Esophagus muscularis mucosa (tissue), 4 donors: ENCODE results near the gene LRRC41. TPM values are rescaled to one million over a fixed set of nuclear protein-coding genes. Genes with fewer than 3 reads are reported as not detected.

Experiments used
- DNase-seq: peaks from one replicate; pipeline ENCODE4 v3.0.0-alpha.2; 2017; ENCODE audit errors: extremely low spot score
- H3K27ac ChIP-seq, 4 donors: fragments of 200-600 bp; sonication (generic); replicated peaks in 1 of 4; 1 replicate in 3 of 4; 2 replicates in 1 of 4; pipeline ENCODE4 v1.5.1; 2016 to 2019; ENCODE audit warnings: mild to moderate bottlenecking in 1 of 4
- H3K27me3 ChIP-seq, 4 donors: fragments of 200-600 bp; sonication (generic); one replicate each; pipeline versions ENCODE4 v1.5.1 to v1.6.0; 2016 to 2019
- H3K36me3 ChIP-seq, 4 donors: fragments of 200-600 bp; sonication (generic); one replicate each; pipeline ENCODE4 v1.5.1; 2016 to 2019
- H3K4me1 ChIP-seq, 4 donors: fragments of 200-600 bp; sonication (generic); one replicate each; pipeline ENCODE4 v1.5.1; 2016 to 2019
- H3K4me3 ChIP-seq, 4 donors: fragments of 200-600 bp; sonication (generic); 1 replicate in 2 of 4; 2 replicates in 2 of 4; pipeline ENCODE4 v1.5.1; 2016 to 2019; ENCODE audit warnings: mild to moderate bottlenecking in 4 of 4, moderate library complexity in 1 of 4
- H3K9me3 ChIP-seq, 4 donors: fragments of 200-600 bp; sonication (generic); 1 replicate in 3 of 4; 2 replicates in 1 of 4; pipeline ENCODE4 v1.5.1; 2016 to 2019
- EP300 ChIP-seq: sonication (generic); formaldehyde crosslinking; IDR thresholded peaks from one replicate; pipeline ENCODE4 v1.6.1; 2017; ENCODE audit warnings: antibody characterized with exemption
- POLR2A ChIP-seq: fragments of 450-650 bp; IDR thresholded peaks from one replicate; pipeline ENCODE4 v1.6.1; 2017; ENCODE audit warnings: antibody characterized with exemption, moderate library complexity, mild to moderate bottlenecking, low read depth
- POLR2AphosphoS5 ChIP-seq, 2 donors: sonication (generic); formaldehyde crosslinking; IDR thresholded peaks; one replicate each; pipeline ENCODE4 v1.6.1; 2017; ENCODE audit warnings: antibody characterized with exemption in 2 of 2
- WGBS: methylation state at CpG from one replicate; pipeline ENCODE4 v1.1.5; 2018; 5-methylcytosine and 5-hydroxymethylcytosine counted together
- intact Hi-C: fragments of 100-400 bp; cut with DNase I; formaldehyde crosslinking; loops from one replicate; pipeline ENCODE4 v1.15.1; 2023
- total RNA-seq, 4 donors: library from RNA; depleted of rRNA; stranded (reverse); fragments of >200 nt; gene quantifications; one replicate each; pipeline versions ENCODE4 v1.1.0 to v1.2.1, GENCODE V29; 2016
- TF ChIP-seq, protein P1 (sequence below), 3 experiments: fragments of 200-600 bp in 2 of 3; fragments of 450-650 bp in 1 of 3; sonication (generic) in 2 of 3; IDR thresholded peaks; one replicate each; pipeline ENCODE4 v1.5.1; 2017 to 2019; ENCODE audit warnings: antibody characterized with exemption in 3 of 3, mild to moderate bottlenecking in 2 of 3, moderate library complexity in 1 of 3

The LRRC41 gene
- total RNA-seq, 4 donors from 2014 or later: 59.0 to 81.1 (median 75.8) TPM

DNA sequence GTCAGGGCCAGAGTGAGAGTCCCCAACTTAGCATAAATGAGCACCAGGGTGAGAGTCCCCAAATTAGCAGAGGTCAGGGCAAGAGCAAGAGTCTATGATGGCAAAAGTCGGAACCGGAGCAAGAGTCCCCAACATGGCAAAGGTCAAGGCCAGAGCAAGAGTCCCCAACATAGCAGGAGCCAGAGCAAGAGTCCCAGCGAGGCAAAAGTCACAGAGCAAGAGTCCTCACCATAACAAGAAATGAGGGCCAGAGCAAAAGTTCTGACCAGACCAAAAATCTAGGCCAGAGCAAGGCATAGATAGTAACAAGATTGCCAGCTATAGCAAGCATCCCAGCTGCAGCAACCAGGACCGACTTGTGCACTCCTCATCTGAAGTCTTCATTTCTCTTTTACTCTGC lies 40.3 kb upstream of the LRRC41 start:
- H3K36me3 ChIP-seq: peaks cover 15 to 49% (median 45%) of the 10 kb centered on the region in 4 donors
- intact Hi-C loops: no loop called here
- H3K27me3 ChIP-seq: peaks cover 0 to 7% (median 0%) of the 10 kb centered on the region in 4 donors
- no peaks in the 10 kb centered on the region for H3K9me3 ChIP-seq
- no peak overlapping the region for H3K27ac ChIP-seq
- no peak for DNase-seq
- H3K4me3 ChIP-seq: no peak overlapping the region
- H3K4me1 ChIP-seq: peaks cover 10 to 29% (median 20%) of the 10 kb centered on the region in 4 donors
- TF ChIP-seq EP300 (no peak), POLR2A (no peak)
- WGBS: 93% methylated on average over 4 of the region's 4 CpGs

DNA sequence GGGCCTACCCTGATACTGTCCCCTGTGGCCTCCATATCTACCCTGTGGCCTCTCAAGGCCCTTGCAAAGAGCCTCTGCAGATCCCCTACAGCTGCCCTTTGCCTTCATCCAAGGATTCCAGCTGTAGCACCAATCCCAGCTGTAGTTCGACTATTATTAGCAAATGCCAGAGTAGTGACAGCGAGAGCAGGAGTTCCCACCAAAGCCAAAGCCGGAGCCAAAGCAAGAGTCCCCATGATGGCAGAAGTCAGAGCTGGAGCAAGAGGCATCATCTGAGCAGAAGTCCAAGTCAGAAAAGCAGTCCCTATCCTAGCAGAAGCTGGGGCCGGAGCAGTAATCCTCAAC lies 39.9 kb upstream of the LRRC41 start:
- Histone ChIP-seq H3K27ac (peak overlapping the region in 1 of 4 donors; percentile 5), H3K4me3 (no peak overlapping the region), H3K27me3 (peaks cover 0 to 7% (median 0%) of the 10 kb centered on the region in 4 donors), H3K4me1 (peaks cover 10 to 29% (median 20%) of the 10 kb centered on the region in 4 donors), H3K9me3 (no peaks in the 10 kb centered on the region), H3K36me3 (peaks cover 15 to 49% (median 45%) of the 10 kb centered on the region in 4 donors)
- no peak for TF ChIP-seq POLR2A
- TF ChIP-seq POLR2AphosphoS5 (IDR thresholded peaks at IDR 0.05): no peak
- TF ChIP-seq, protein P1, sequence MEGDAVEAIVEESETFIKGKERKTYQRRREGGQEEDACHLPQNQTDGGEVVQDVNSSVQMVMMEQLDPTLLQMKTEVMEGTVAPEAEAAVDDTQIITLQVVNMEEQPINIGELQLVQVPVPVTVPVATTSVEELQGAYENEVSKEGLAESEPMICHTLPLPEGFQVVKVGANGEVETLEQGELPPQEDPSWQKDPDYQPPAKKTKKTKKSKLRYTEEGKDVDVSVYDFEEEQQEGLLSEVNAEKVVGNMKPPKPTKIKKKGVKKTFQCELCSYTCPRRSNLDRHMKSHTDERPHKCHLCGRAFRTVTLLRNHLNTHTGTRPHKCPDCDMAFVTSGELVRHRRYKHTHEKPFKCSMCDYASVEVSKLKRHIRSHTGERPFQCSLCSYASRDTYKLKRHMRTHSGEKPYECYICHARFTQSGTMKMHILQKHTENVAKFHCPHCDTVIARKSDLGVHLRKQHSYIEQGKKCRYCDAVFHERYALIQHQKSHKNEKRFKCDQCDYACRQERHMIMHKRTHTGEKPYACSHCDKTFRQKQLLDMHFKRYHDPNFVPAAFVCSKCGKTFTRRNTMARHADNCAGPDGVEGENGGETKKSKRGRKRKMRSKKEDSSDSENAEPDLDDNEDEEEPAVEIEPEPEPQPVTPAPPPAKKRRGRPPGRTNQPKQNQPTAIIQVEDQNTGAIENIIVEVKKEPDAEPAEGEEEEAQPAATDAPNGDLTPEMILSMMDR (IDR thresholded peaks at IDR 0.05): no peak
- TF ChIP-seq EP300: no peak
- WGBS: 88% methylated on average over 4 of the region's 4 CpGs
- intact Hi-C loops: no loop called here
- DNase-seq: no peak

DNA sequence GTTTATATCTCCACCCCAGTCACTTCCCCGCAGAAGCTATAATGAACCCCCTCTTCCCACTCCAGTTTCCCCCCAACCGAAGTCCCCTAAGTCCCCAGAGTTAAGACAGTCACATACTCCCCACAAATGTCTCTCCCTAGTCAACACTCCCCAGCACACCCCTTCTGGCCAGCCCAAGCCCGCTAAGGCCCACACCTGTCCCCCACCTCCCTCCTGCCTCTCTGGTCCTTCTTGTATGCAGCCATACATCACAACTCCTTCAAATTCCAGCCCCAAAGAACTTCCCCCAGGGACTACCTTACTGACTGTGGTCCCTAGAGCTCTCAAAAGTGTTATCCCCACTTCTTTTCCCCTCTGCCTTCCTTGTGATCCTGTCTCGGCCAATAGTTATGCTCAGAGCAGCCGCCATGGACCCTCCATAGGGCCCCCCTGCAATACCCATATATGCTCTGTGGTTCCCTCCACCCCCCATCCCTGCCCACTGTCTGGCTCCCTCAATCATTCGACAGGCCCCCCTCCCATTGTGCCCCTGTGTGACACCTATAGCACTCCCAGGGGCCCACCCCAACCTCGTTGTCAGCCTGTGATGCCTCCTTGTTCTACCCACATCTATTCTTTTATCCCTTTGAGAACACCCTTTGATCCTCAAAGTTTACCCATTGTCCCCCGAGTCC lies 39.4 kb upstream of the LRRC41 start:
- no peak overlapping the region for H3K4me3 ChIP-seq
- H3K9me3 ChIP-seq: no peaks in the 10 kb centered on the region
- peak overlapping the region in 2 of 4 donors; percentile 97 to 98 for H3K27ac ChIP-seq
- no peak for TF ChIP-seq POLR2AphosphoS5 (IDR thresholded peaks at IDR 0.05)
- no peak for TF ChIP-seq EP300
- no peak for TF ChIP-seq POLR2A
- TF ChIP-seq, protein P1 (IDR thresholded peaks at IDR 0.05): no peak
- WGBS: 82% methylated on average over 8 of the region's 8 CpGs
- no peak for DNase-seq
- H3K4me1 ChIP-seq: peaks cover 10 to 24% (median 20%) of the 10 kb centered on the region in 4 donors
- intact Hi-C loops: no loop called here
- peaks cover 14 to 49% (median 45%) of the 10 kb centered on the region in 4 donors for H3K36me3 ChIP-seq
- peaks cover 0 to 7% (median 0%) of the 10 kb centered on the region in 4 donors for H3K27me3 ChIP-seq

DNA sequence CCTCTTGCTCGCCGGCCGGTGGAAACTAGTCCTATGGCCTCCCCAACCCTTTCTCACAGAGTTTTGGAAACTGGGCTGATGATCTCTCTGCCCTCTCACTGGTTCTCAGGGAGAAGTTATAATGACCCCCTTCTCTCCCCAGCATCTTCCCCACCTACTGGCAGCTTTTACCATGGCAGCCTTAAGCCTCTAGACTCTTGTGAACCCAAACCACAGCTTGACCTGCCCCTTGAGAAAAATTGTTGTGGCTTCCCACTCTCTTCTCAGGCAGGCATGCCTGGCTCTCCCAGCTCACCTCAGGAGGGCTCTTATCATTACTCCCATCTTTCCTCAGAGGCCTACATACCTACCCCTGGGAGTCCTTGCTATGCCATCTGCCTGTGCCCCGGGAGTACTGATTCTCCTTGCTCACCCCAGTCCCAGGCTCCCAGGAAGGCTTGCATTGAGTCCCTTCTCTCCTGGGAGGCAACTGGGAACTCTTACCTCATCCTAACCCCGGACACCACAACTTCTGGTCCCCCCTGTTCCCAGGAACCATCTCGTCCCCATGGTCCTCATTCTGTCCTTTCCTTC lies 38.8 kb upstream of the LRRC41 start:
- WGBS: 97% methylated on average over 6 of the region's 6 CpGs

More for the DNA sequence above, 38.8 kb upstream of the LRRC41 start:
- Histone ChIP-seq H3K27me3 (peaks cover 0 to 7% (median 0%) of the 10 kb centered on the region in 4 donors), H3K27ac (peak overlapping the region; percentile 97 to 98 (median 98)), H3K4me3 (no peak overlapping the region), H3K9me3 (no peaks in the 10 kb centered on the region), H3K36me3 (peaks cover 9 to 45% (median 38%) of the 10 kb centered on the region in 4 donors), H3K4me1 (peaks cover 10 to 24% (median 20%) of the 10 kb centered on the region in 4 donors)
- intact Hi-C loops: no loop called here
- TF ChIP-seq, protein P1 (IDR thresholded peaks at IDR 0.05): peak in 1 of 3 experiments; percentile 10
- TF ChIP-seq POLR2A: no peak
- TF ChIP-seq POLR2AphosphoS5 (IDR thresholded peaks at IDR 0.05): no peak
- TF ChIP-seq EP300: no peak
- no peak for DNase-seq
